H1 (cell line): ENCODE results near the gene KLHL18. TPM values are rescaled to one million over a fixed set of nuclear protein-coding genes. Genes with fewer than 3 reads are reported as not detected.

ENCODE experiments used
- CTCF ChIA-PET: fragments of 300-600 bp; sonication (Branson Sonifier 250); formaldehyde crosslinking; loops from one replicate; lab custom pipeline; 2021; ENCODE audit not compliant: partially characterized antibody; lab: Charles Lee
- POLR2A ChIA-PET: fragments of 300-600 bp; sonication (Branson Sonifier 250); formaldehyde crosslinking; loops from one replicate; lab custom pipeline; 2021; ENCODE audit warnings: inconsistent platforms; ENCODE audit not compliant: partially characterized antibody; lab: Charles Lee
- DNase-seq, 2 experiments: peaks; one replicate each; pipeline versions ENCODE4 v3.0.0 to v3.0.0-alpha.2; 2010 to 2022; ENCODE audit warnings: low spot score in 2 of 2, low read depth in 1 of 2, mixed read lengths in 1 of 2
- FAIRE-seq: peaks from 2 replicates; lab custom pipeline; 2011; peaks lifted over from hg19 to GRCh38; lab: Jason Lieb, UNC
- H2AFZ ChIP-seq: 2 replicates; pipeline ENCODE4 v1.8.1; 2012; ENCODE audit warnings: low read length, inconsistent platforms
- H2AK5ac ChIP-seq: 2 replicates; pipeline ENCODE4 v1.6.1; 2013; ENCODE audit warnings: low read depth, low read length
- H2BK120ac ChIP-seq: replicated peaks from 2 replicates; pipeline ENCODE3; 2013; ENCODE audit warnings: low read depth, low read length, inconsistent platforms
- H2BK12ac ChIP-seq: 2 replicates; pipeline ENCODE4 v1.6.1; 2013; ENCODE audit warnings: low read depth, low read length
- H2BK15ac ChIP-seq: 2 replicates; pipeline ENCODE4 v1.6.1; 2013; ENCODE audit warnings: low read length
- H2BK20ac ChIP-seq: 2 replicates; pipeline ENCODE4 v1.6.1; 2013; ENCODE audit warnings: low read length
- H2BK5ac ChIP-seq: 2 replicates; pipeline ENCODE4 v1.6.1; 2013; ENCODE audit warnings: low read depth, low read length
- H3K14ac ChIP-seq: 2 replicates; pipeline ENCODE4 v1.6.1; 2013; ENCODE audit warnings: inconsistent platforms; ENCODE audit not compliant: insufficient read length
- H3K18ac ChIP-seq: 2 replicates; pipeline ENCODE4 v1.6.1; 2013; ENCODE audit warnings: low read length; ENCODE audit errors: extremely low read depth
- H3K23ac ChIP-seq: 2 replicates; pipeline ENCODE4 v1.6.1; 2013; ENCODE audit warnings: inconsistent platforms; ENCODE audit not compliant: insufficient read length
- H3K23me2 ChIP-seq: 2 replicates; pipeline ENCODE4 v1.6.1; 2013; ENCODE audit warnings: low read depth, low read length
- H3K27ac ChIP-seq: 2 replicates; pipeline ENCODE4 v1.6.1; 2011; ENCODE audit warnings: low read depth, low read length, inconsistent platforms
- H3K27me3 ChIP-seq, 4 experiments: replicated peaks in 1 of 4; 1 replicate in 1 of 4; 2 replicates in 3 of 4; pipeline versions ENCODE4 v1.6.1 to v1.8.1; 2011 to 2013; ENCODE audit warnings: low read length in 3 of 4, mild to moderate bottlenecking in 3 of 4, inconsistent platforms in 2 of 4, mixed read lengths in 2 of 4, moderate library complexity in 1 of 4; ENCODE audit not compliant: control insufficient read depth in 3 of 4, insufficient read depth in 3 of 4; ENCODE audit errors: extremely low read depth in 1 of 4
- H3K36me3 ChIP-seq, 4 experiments: 2 replicates each; pipeline versions ENCODE4 v1.6.1 to v1.8.1; 2011 to 2013; ENCODE audit warnings: mild to moderate bottlenecking in 4 of 4, low read length in 3 of 4, moderate library complexity in 2 of 4, control low read depth in 1 of 4, inconsistent platforms in 1 of 4; ENCODE audit not compliant: insufficient read depth in 4 of 4, control insufficient read depth in 2 of 4
- H3K4ac ChIP-seq: replicated peaks from 2 replicates; pipeline ENCODE3; 2013; ENCODE audit warnings: low read length, low read depth, mixed read lengths, inconsistent platforms; ENCODE audit not compliant: insufficient read length
- H3K4me1 ChIP-seq, 4 experiments: replicated peaks in 1 of 4; 1 replicate in 1 of 4; 2 replicates in 3 of 4; pipeline versions ENCODE4 v1.6.1 to v1.8.1; 2011 to 2013; ENCODE audit warnings: low read length in 3 of 4, inconsistent platforms in 2 of 4, mixed read lengths in 1 of 4; ENCODE audit not compliant: insufficient read depth in 4 of 4, control insufficient read depth in 3 of 4
- H3K4me2 ChIP-seq, 2 experiments: 2 replicates each; pipeline versions ENCODE4 v1.6.1 to v1.8.1; 2011 to 2013; ENCODE audit warnings: low read depth in 2 of 2, low read length in 2 of 2, control low read depth in 1 of 2, inconsistent platforms in 1 of 2, mild to moderate bottlenecking in 1 of 2; ENCODE audit not compliant: insufficient read depth in 1 of 2
- H3K4me3 ChIP-seq, 4 experiments: fragments of 200-600, 300-600 bp in 1 of 4; sonication (generic), shearing (Covaris generic), sonication (Bioruptor Twin) in 1 of 4; 2 replicates each; pipeline versions ENCODE4 v1.5.1 to v1.8.1; 2011 to 2016; ENCODE audit warnings: low read length in 4 of 4, low read depth in 3 of 4, control low read depth in 2 of 4, inconsistent platforms in 2 of 4, mild to moderate bottlenecking in 2 of 4, mixed read lengths in 1 of 4, moderate library complexity in 1 of 4; ENCODE audit not compliant: insufficient read depth in 2 of 4; ENCODE audit errors: extremely low read depth in 1 of 4
- H3K56ac ChIP-seq: replicated peaks from 2 replicates; pipeline ENCODE3; 2013; ENCODE audit warnings: low read depth, mild to moderate bottlenecking, mixed read lengths, low read length, inconsistent platforms; ENCODE audit not compliant: insufficient read length
- H3K79me1 ChIP-seq: 2 replicates; pipeline ENCODE4 v1.6.1; 2013; ENCODE audit warnings: low read depth, low read length, control low read depth
- H3K79me2 ChIP-seq, 2 experiments: 2 replicates each; pipeline versions ENCODE4 v1.6.1 to v1.8.1; 2012 to 2013; ENCODE audit warnings: low read length in 2 of 2, mild to moderate bottlenecking in 2 of 2, inconsistent platforms in 1 of 2; ENCODE audit not compliant: insufficient read depth in 2 of 2, control insufficient read depth in 1 of 2
- H3K9ac ChIP-seq, 4 experiments: replicated peaks in 1 of 4; 1 replicate in 1 of 4; 2 replicates in 3 of 4; pipeline versions ENCODE4 v1.6.1 to v1.8.1; 2011 to 2013; ENCODE audit warnings: low read depth in 3 of 4, low read length in 3 of 4, control low read depth in 2 of 4, mild to moderate bottlenecking in 2 of 4, moderate library complexity in 2 of 4, inconsistent platforms in 1 of 4; ENCODE audit errors: extremely low read depth in 1 of 4
- H3K9me3 ChIP-seq, 2 experiments: 2 replicates each; pipeline versions ENCODE4 v1.6.1 to v1.8.1; 2012 to 2013; ENCODE audit warnings: mild to moderate bottlenecking in 2 of 2, moderate library complexity in 2 of 2, control low read depth in 1 of 2, inconsistent platforms in 1 of 2, low read depth in 1 of 2, low read length in 1 of 2, mixed read lengths in 1 of 2; ENCODE audit not compliant: insufficient read depth in 2 of 2
- H4K20me1 ChIP-seq, 2 experiments: replicated peaks in 1 of 2; 2 replicates each; pipeline versions ENCODE3 to v1.8.1; 2011 to 2013; ENCODE audit warnings: inconsistent platforms in 2 of 2, low read length in 2 of 2, mild to moderate bottlenecking in 1 of 2; ENCODE audit not compliant: insufficient read depth in 2 of 2, control insufficient read depth in 1 of 2
- H4K5ac ChIP-seq: 2 replicates; pipeline ENCODE4 v1.6.1; 2013; ENCODE audit warnings: low read length, low read depth, mixed read lengths, inconsistent platforms; ENCODE audit not compliant: insufficient read length
- H4K8ac ChIP-seq: 2 replicates; pipeline ENCODE4 v1.8.0; 2013; ENCODE audit warnings: mild to moderate bottlenecking, moderate library complexity, low read length, inconsistent platforms; ENCODE audit not compliant: insufficient read depth; ENCODE audit errors: extremely low read depth
- H4K91ac ChIP-seq: replicated peaks from 2 replicates; pipeline ENCODE3; 2013; ENCODE audit warnings: low read length, mixed read lengths, inconsistent platforms; ENCODE audit not compliant: insufficient read length
- CHD1 ChIP-seq: IDR thresholded peaks from 2 replicates; pipeline ENCODE4 v1.6.1; 2012; ENCODE audit warnings: low read depth, low read length, improper control_type of control experiment
- CTBP2 ChIP-seq: IDR thresholded peaks from 2 replicates; pipeline ENCODE4 v1.7.0; 2011; ENCODE audit warnings: borderline replicate concordance, mild to moderate bottlenecking, moderate library complexity, mixed read lengths, low read length; ENCODE audit not compliant: insufficient read depth, insufficient read length
- FOSL1 ChIP-seq: IDR thresholded peaks from 2 replicates; pipeline ENCODE4 v1.6.1; 2011; ENCODE audit warnings: mild to moderate bottlenecking, low read depth, low read length, moderate library complexity; ENCODE audit not compliant: insufficient read depth
- HDAC6 ChIP-seq: IDR thresholded peaks from one replicate; pipeline ENCODE4 v1.7.1; 2012; ENCODE audit warnings: low read depth, mild to moderate bottlenecking, inconsistent platforms, low read length, moderate library complexity
- MAFK ChIP-seq: IDR thresholded peaks from 2 replicates; pipeline ENCODE4 v1.6.1; 2012; ENCODE audit warnings: low read depth, mild to moderate bottlenecking, improper control_type of control experiment, low read length
- POLR2AphosphoS5 ChIP-seq: IDR thresholded peaks from 2 replicates; pipeline ENCODE4 v1.6.1; 2011; ENCODE audit warnings: low read depth, low read length
- RAD21 ChIP-seq, 2 experiments: IDR thresholded peaks in 1 of 2; conservative IDR thresholded peaks in 1 of 2; 2 replicates each; pipeline ENCODE4 v1.6.1; 2011; ENCODE audit warnings: low read depth in 2 of 2, low read length in 2 of 2, improper control_type of control experiment in 1 of 2, inconsistent platforms in 1 of 2, mild to moderate bottlenecking in 1 of 2, moderate library complexity in 1 of 2
- RXRA ChIP-seq: IDR thresholded peaks from 2 replicates; pipeline ENCODE4 v1.6.1; 2011; ENCODE audit warnings: low read depth, mild to moderate bottlenecking, low read length, moderate library complexity; ENCODE audit not compliant: insufficient read depth
- SUZ12 ChIP-seq: fragments of 200-600 bp; sonication (generic); IDR thresholded peaks from 2 replicates; pipeline ENCODE4 v1.6.1; 2012; ENCODE audit warnings: mild to moderate bottlenecking, inconsistent platforms, low read length, moderate library complexity, mixed read lengths
- TEAD4 ChIP-seq: IDR thresholded peaks from 2 replicates; pipeline ENCODE4 v1.6.1; 2012; ENCODE audit warnings: low read depth, low read length, inconsistent platforms, mixed read lengths
- WGBS, 2 experiments: shearing (Covaris generic) in 1 of 2; methylation state at CpG; one replicate each; pipeline versions ENCODE4 v1.1.6 to v1.1.7; 2013 to 2015; ENCODE audit warnings: low lambda C conversion rate in 2 of 2, mixed read lengths in 2 of 2, inconsistent platforms in 1 of 2, low coverage in 1 of 2, missing lambda C conversion rate in 1 of 2; ENCODE audit not compliant: insufficient replicate concordance in 2 of 2, insufficient coverage in 1 of 2, insufficient read length in 1 of 2; ENCODE audit errors: extremely low coverage in 1 of 2, missing lambda C conversion rate in 1 of 2; 5-methylcytosine and 5-hydroxymethylcytosine counted together
- polyA plus RNA-seq, 7 experiments: library from polyadenylated mRNA; depleted of rRNA in 3 of 7; stranded (reverse) in 5 of 7; unstranded in 2 of 7; fragments of >200 nt in 5 of 7; fragments of 200-250 nt in 2 of 7; gene quantifications; 1 replicate in 5 of 7; 2 replicates in 1 of 7; 4 replicates in 1 of 7; pipeline versions ENCODE4 v1.2.1 to v1.2.3, GENCODE V29; 2011 to 2013; ENCODE audit warnings: missing spikeins in 2 of 7, mixed read lengths in 2 of 7
- total RNA-seq: library from RNA; stranded (reverse); fragmentation: NEBNext Ultra II Directional; extraction: Animal tissue kit (Norgen Biotek cat#: 25700); gene quantifications from 2 replicates; pipeline ENCODE4 v1.2.1, GENCODE V29; 2021
- TF ChIP-seq, protein P1 (sequence below): IDR thresholded peaks from 2 replicates; pipeline ENCODE4 v1.6.1; 2011; ENCODE audit warnings: low read depth, mild to moderate bottlenecking, low read length; ENCODE audit not compliant: insufficient read depth

KLHL18 gene
- total and polyA plus RNA-seq, 2 of the 8 experiments (the other 6 are each of a cell fraction or from before 2014, with no cell fraction given): 19.9 to 31.7 TPM

DNA sequence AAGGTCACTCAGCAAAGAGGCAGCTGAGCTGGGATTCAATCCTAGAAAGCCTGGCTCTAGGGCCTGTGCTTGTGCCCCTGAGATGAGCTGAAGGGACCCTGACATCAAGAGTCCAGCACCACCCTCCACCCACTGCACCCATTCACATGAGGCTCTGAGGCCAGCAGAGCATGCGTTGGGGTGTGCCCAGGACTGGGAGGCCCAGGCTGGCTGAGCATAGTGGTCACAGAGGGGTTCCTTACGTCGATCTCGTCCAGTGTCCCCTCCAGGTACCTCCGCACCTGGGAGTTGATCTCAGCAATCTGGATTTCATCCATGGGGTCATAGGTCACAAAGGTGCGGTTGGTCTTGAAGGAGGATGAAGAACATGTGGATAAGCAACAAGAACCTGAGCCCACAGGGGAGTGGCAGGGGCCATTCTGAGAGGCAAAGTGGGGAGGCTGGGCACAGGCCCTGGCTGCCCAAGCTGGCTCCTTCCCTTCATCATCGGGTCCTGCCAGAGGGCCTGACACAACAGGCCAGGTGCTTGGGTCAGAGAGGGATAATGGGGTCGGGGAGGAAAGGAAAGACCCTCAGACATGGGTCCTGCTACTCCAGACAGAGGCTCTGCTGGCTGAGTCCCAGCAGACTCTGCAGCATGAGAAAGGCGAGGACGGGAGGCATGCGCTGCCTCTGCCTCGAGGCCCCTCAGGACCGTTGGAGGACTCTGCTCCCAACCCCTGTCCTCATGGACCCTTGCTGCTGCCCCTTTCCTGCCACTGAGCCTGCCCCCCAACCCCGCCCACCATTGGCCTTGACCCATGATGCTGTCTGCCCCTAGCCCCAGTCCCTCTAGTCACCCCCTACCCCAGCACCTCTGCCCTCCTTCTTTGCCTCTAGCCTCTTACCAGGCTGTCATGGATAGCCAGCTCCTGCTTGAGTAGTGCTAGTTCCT lies 35.3 kb upstream of the KLHL18 start:
- Histone ChIP-seq H2AK5ac (no peak overlapping the region), H3K27ac (no peak overlapping the region), H3K56ac (no peak overlapping the region), H4K91ac (no peak overlapping the region), H3K4me3 (no peak overlapping the region), H3K36me3 (no peaks in the 10 kb centered on the region), H4K20me1 (no peaks in the 10 kb centered on the region), H4K5ac (no peak overlapping the region), H2BK5ac (no peak overlapping the region), H3K9ac (no peak overlapping the region), H3K23ac (no peak overlapping the region), H3K4me2 (no peak overlapping the region), H2BK20ac (no peak overlapping the region), H3K4me1 (no peaks in the 10 kb centered on the region; a peak in 1 of 7 replicates), H3K23me2 (no peaks in the 10 kb centered on the region; the same call in 1 of the 2 replicates), H3K27me3 (no peaks in the 10 kb centered on the region), H2AFZ (no peak overlapping the region), H2BK120ac (no peak overlapping the region), H2BK15ac (no peak overlapping the region), H3K79me1 (no peaks in the 10 kb centered on the region), H3K14ac (no peak overlapping the region), H3K18ac (no peak overlapping the region), H3K4ac (no peak overlapping the region), H2BK12ac (no peak overlapping the region), H3K79me2 (no peaks in the 10 kb centered on the region), H4K8ac (peak overlapping the region; percentile 12), H3K9me3 (no peaks in the 10 kb centered on the region)
- FAIRE-seq (no peak), DNase-seq (no peak)
- WGBS, 2 experiments: 90% methylated on average over 9 of the region's 14 CpGs; no CpG with 5 or more reads in 1 of the 2 experiments
- CTCF ChIA-PET: interaction anchor here (0.7 to 0.9 kb wide), 2 partner anchors 34 to 158 kb away, joined by 4 read pairs; no protein-coding TSS in a partner anchor
- POLR2A ChIA-PET: interaction anchor here (0.6 kb wide), 1 partner anchor 121 kb away, joined by 3 read pairs; no protein-coding TSS in a partner anchor
- TF ChIP-seq, protein P1, sequence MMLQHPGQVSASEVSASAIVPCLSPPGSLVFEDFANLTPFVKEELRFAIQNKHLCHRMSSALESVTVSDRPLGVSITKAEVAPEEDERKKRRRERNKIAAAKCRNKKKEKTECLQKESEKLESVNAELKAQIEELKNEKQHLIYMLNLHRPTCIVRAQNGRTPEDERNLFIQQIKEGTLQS: no peak
- no peak for TF ChIP-seq TEAD4
- no peak for TF ChIP-seq RAD21 (IDR thresholded peaks at IDR 0.05 in 1 of 2, conservative IDR thresholded peaks at IDR 0.05 in 1 of 2; ENCODE audit: low read depth in 2 of 2, low read length in 2 of 2)
- TF ChIP-seq HDAC6: no peak
- no peak for TF ChIP-seq SUZ12
- no peak for TF ChIP-seq RXRA
- TF ChIP-seq CTBP2: no peak
- TF ChIP-seq MAFK: no peak
- no peak for TF ChIP-seq POLR2AphosphoS5
- no peak for TF ChIP-seq FOSL1
- TF ChIP-seq CHD1: no peak
